ENCODE data around the gene PPIA. TPM values are rescaled to one million over a fixed set of nuclear protein-coding genes. Genes with fewer than 3 reads are reported as not detected.
"Not testable (repeated sequence)": the region's sequence is repeated elsewhere in the genome, so short reads cannot be mapped to it uniquely, and the experiment has no call there.

The PPIA gene
- total RNA-seq, 2 donors from 2014 or later = 352 to 366 TPM

DNA sequence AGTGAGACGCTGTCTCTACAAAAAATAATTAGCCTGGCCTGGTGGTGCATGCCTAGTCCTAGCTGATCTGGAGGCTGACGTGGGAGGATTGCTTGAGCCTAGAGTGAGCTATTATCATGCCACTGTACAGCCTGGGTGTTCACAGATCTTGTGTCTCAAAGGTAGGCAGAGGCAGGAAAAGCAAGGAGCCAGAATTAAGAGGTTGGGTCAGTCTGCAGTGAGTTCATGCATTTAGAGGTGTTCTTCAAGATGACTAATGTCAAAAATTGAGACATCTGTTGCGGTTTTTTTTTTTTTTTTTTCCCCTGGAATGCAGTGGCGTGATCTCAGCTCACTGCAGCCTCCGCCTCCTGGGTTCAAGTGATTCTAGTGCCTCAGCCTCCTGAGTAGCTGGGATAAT is 5.4 kb downstream of the PPIA start:
- ATAC-seq = no peak
- DNase-seq = no peak
- Histone ChIP-seq H3K36me3 (replicated peaks in 1 of 2; ENCODE audit: insufficient read depth in 1 of 2, low read depth in 2 of 2) (peaks cover 12 to 25% of the 10 kb centered on the region in 2 donors), H3K4me1 (peaks cover 13% of the 10 kb centered on the region), H3K27me3 (no peaks in the 10 kb centered on the region), H3K4me3 (no peak overlapping the region), H3K27ac (no peak overlapping the region), H3K9me3 (no peaks in the 10 kb centered on the region)
- intact Hi-C loops (cut with DNase I) = no loop called here
- WGBS, 2 donors = 91 to 95% methylated on average over 5 of the region's 5 CpGs
- TF ChIP-seq, protein P1, sequence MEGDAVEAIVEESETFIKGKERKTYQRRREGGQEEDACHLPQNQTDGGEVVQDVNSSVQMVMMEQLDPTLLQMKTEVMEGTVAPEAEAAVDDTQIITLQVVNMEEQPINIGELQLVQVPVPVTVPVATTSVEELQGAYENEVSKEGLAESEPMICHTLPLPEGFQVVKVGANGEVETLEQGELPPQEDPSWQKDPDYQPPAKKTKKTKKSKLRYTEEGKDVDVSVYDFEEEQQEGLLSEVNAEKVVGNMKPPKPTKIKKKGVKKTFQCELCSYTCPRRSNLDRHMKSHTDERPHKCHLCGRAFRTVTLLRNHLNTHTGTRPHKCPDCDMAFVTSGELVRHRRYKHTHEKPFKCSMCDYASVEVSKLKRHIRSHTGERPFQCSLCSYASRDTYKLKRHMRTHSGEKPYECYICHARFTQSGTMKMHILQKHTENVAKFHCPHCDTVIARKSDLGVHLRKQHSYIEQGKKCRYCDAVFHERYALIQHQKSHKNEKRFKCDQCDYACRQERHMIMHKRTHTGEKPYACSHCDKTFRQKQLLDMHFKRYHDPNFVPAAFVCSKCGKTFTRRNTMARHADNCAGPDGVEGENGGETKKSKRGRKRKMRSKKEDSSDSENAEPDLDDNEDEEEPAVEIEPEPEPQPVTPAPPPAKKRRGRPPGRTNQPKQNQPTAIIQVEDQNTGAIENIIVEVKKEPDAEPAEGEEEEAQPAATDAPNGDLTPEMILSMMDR (IDR thresholded peaks at IDR 0.05) = no peak
- no peak for TF ChIP-seq POLR2A (IDR thresholded peaks at IDR 0.05)

DNA sequence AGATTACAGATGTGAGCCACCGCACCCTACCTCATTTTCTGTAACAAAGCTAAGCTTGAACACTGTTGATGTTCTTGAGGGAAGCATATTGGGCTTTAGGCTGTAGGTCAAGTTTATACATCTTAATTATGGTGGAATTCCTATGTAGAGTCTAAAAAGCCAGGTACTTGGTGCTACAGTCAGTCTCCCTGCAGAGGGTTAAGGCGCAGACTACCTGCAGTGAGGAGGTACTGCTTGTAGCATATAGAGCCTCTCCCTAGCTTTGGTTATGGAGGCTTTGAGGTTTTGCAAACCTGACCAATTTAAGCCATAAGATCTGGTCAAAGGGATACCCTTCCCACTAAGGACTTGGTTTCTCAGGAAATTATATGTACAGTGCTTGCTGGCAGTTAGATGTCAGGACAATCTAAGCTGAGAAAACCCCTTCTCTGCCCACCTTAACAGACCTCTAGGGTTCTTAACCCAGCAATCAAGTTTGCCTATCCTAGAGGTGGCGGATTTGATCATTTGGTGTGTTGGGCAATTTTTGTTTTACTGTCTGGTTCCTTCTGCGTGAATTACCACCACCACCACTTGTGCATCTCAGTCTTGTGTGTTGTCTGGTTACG is 6.0 kb downstream of the PPIA start:
- H3K4me3 ChIP-seq = no peak overlapping the region
- DNase-seq (no peak), ATAC-seq (no peak)
- TF ChIP-seq, protein P1 (IDR thresholded peaks at IDR 0.05) = no peak
- TF ChIP-seq POLR2A (IDR thresholded peaks at IDR 0.05) = no peak
- no peaks in the 10 kb centered on the region for H3K27me3 ChIP-seq
- intact Hi-C loops (cut with DNase I) = no loop called here
- 95 to 96% methylated on average over 5 of the region's 5 CpGs for WGBS, 2 donors
- no peak overlapping the region for H3K27ac ChIP-seq
- H3K36me3 ChIP-seq (replicated peaks in 1 of 2; ENCODE audit: insufficient read depth in 1 of 2, low read depth in 2 of 2) = peaks cover 12 to 25% of the 10 kb centered on the region in 2 donors
- H3K9me3 ChIP-seq = no peaks in the 10 kb centered on the region
- H3K4me1 ChIP-seq = peaks cover 13% of the 10 kb centered on the region

DNA sequence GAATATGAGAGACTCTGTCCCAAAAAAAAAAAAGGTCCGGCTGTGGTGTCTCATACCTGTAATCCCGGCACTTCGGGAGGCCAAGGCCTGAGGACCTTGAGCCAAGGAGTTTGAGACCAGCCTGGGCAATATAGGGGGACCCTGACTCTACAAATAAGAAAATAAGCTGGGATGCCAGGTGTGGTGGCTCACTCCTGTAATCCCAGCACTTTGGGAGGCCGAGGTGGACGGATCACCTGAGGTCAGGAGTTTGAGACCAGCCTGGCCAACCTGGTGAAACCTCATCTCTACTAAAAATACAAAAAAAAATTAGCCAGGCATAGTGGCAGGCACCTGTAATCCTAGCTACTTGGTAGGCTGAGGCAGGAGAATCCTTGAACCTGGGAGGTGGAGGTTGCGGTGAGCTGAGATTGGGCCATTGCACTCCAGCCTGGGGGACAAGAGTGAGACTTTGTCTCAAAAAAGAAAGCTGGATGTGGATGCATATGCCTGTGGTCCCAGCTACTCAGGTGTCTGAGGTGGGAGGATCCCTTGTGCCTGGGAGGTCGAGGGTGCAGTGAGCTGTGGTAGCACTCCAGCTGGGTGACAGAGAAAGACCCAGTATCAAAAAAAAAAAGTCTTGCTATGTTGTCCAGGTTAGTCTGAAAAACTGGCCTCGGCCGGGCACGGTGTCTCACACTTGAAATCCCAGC is 7.5 kb downstream of the PPIA start:
- H3K4me1 ChIP-seq; H3K9me3 ChIP-seq; DNase-seq; H3K4me3 ChIP-seq; H3K27me3 ChIP-seq; intact Hi-C loops (cut with DNase I); H3K27ac ChIP-seq; ATAC-seq: not testable (repeated sequence)
- WGBS, 2 donors = 88 to 95% methylated on average over 10 of the region's 10 CpGs
- H3K36me3 ChIP-seq (replicated peaks in 1 of 2; ENCODE audit: insufficient read depth in 1 of 2, low read depth in 2 of 2) = peaks cover 12 to 25% of the 10 kb centered on the region in 2 donors

DNA sequence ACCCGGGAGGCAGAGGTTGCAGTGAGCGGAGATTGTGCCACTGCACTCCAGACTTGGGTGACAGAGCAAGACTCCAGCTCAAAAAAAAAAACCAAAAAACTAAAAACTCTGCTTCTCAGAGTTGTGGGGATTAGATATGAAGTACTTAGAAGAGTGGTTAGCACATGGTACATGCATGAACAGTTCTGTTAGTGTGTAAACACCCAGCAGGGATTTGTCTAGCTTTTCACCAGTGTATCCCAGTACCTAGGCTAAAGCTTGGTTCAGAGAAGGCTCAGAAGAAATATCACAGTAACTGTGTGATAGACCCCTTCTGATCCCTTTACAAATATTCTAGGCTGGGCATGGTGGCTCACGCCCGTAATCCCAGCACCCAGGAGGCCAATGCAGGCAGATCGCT is 9.5 kb downstream of the PPIA start:
- DNase-seq = no peak
- intact Hi-C loops (cut with DNase I) = no loop called here
- TF ChIP-seq, protein P1 (IDR thresholded peaks at IDR 0.05) = no peak
- no peak for TF ChIP-seq POLR2A (IDR thresholded peaks at IDR 0.05)
- Histone ChIP-seq H3K9me3 (no peaks in the 10 kb centered on the region), H3K36me3 (replicated peaks in 1 of 2; ENCODE audit: insufficient read depth in 1 of 2, low read depth in 2 of 2) (peaks cover 6 to 17% of the 10 kb centered on the region in 2 donors), H3K4me1 (no peaks in the 10 kb centered on the region), H3K4me3 (no peak overlapping the region), H3K27ac (no peak overlapping the region), H3K27me3 (no peaks in the 10 kb centered on the region)
- ATAC-seq = no peak
- 92 to 100% methylated on average over 4 to 5 of the region's 5 CpGs for whole genome bisulfite sequencing, 2 donors

DNA sequence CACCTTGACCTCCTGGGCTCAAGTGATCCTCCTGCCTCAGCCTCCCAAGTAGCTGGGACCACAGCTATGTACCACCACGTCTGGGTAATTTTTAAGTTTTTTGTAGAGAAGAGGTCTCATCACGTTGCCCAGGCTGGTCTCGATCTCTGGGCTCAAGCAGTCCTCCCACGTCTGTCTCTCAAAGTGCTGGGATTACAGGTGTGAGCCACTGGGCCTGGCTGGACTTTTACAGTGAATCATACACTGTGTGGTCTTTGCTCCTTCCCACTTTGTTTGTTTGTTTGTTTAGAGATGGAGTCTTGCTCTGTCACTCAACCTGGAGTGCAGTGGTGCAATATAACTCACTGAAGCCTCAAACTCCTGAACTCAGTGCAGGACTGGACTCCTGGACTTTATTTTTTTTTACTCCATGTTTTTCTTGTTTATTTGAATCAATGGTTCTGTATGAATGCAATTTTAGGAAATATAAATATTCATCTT is 12.5 kb downstream of the PPIA start:
- no peak for TF ChIP-seq POLR2A (IDR thresholded peaks at IDR 0.05)
- TF ChIP-seq, protein P1 (IDR thresholded peaks at IDR 0.05) = no peak
- Histone ChIP-seq H3K4me1 (no peaks in the 10 kb centered on the region), H3K27me3 (no peaks in the 10 kb centered on the region), H3K36me3 (replicated peaks in 1 of 2; ENCODE audit: insufficient read depth in 1 of 2, low read depth in 2 of 2) (peaks cover 0 to 5% of the 10 kb centered on the region in 2 donors), H3K4me3 (no peak overlapping the region), H3K27ac (no peak overlapping the region), H3K9me3 (no peaks in the 10 kb centered on the region)
- intact Hi-C loops (cut with DNase I) = no loop called here
- WGBS, 2 donors = 81 to 89% methylated on average over 4 of the region's 4 CpGs
- no peak for ATAC-seq
- no peak for DNase-seq
